Type B pancreatic cell (in vitro differentiated cells): ENCODE results near the gene SLC14A1. TPM values are rescaled to one million over a fixed set of nuclear protein-coding genes. Genes with fewer than 3 reads are reported as not detected.

ENCODE experiments used
- DNase-seq: peaks from one replicate; pipeline ENCODE4 v3.0.0; 2021; ENCODE audit warnings: mixed read lengths; ENCODE audit not compliant: unreplicated experiment; ENCODE audit errors: extremely low spot score
- H3K27ac Mint-ChIP-seq: 2 replicates; pipeline ENCODE4 v1.8.0; 2021; ENCODE audit warnings: mild to moderate bottlenecking, mixed read lengths
- H3K27me3 Mint-ChIP-seq: 2 replicates; pipeline ENCODE4 v1.8.0; 2021; ENCODE audit warnings: mixed read lengths
- H3K36me3 Mint-ChIP-seq: 2 replicates; pipeline ENCODE4 v1.8.0; 2021; ENCODE audit warnings: mixed read lengths
- H3K4me1 Mint-ChIP-seq: one replicate; pipeline ENCODE4 v1.8.0; 2021; ENCODE audit warnings: mixed read lengths; ENCODE audit not compliant: unreplicated experiment
- H3K4me3 Mint-ChIP-seq: 2 replicates; pipeline ENCODE4 v1.8.0; 2021; ENCODE audit warnings: mild to moderate bottlenecking, mixed read lengths
- H3K9me3 Mint-ChIP-seq: 2 replicates; pipeline ENCODE4 v1.8.0; 2021; ENCODE audit warnings: mixed read lengths
- total RNA-seq: library from RNA; stranded (reverse); gene quantifications from 2 replicates; pipeline ENCODE4 v1.2.1, GENCODE V29; 2021; ENCODE audit warnings: low replicate concordance
- TF ChIP-seq, protein P1 (sequence below): fragments of 200-600 bp; sonication (generic); conservative IDR thresholded peaks from 2 replicates; pipeline ENCODE4 v1.5.0; 2021; ENCODE audit warnings: antibody characterized with exemption, mild to moderate bottlenecking

Gene SLC14A1
- total RNA-seq, 1 donor from 2014 or later, result 2.4 TPM

DNA sequence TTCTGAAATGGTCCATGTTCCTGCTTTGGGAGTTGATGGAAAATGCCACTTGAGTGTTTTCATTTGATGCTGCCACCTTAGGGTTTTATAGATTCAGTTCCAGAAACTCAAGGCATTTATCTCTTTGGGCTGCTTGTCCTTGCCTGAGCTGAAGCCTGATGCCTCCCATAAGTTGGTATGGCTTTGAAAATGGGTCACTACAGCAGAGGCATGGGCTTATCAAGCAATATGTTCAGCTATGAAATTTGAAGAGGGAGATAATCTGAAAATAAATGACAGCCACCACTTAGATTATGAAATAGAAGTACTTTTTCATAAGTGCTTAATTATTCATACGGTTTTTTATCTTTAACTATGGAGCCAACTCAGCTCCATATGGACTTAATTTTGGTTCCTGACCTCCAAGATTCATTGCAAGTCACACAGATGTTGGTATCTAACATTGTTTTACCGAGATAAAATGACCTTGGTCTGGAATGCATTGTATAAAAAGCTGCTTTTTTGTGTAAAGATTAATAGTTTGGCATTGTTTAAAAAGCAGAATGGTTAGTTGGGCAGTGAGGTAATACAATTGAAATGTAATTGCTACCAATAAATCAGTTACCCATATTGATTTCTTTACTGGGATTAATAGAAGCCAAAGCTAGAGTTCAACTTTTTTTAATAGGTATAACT is 4.5 kb downstream of the SLC14A1 start:
- Mint-ChIP-seq H3K4me3 (no peak overlapping the region), H3K4me1 (peaks cover 8% of the 10 kb centered on the region)
- TF ChIP-seq, protein P1, sequence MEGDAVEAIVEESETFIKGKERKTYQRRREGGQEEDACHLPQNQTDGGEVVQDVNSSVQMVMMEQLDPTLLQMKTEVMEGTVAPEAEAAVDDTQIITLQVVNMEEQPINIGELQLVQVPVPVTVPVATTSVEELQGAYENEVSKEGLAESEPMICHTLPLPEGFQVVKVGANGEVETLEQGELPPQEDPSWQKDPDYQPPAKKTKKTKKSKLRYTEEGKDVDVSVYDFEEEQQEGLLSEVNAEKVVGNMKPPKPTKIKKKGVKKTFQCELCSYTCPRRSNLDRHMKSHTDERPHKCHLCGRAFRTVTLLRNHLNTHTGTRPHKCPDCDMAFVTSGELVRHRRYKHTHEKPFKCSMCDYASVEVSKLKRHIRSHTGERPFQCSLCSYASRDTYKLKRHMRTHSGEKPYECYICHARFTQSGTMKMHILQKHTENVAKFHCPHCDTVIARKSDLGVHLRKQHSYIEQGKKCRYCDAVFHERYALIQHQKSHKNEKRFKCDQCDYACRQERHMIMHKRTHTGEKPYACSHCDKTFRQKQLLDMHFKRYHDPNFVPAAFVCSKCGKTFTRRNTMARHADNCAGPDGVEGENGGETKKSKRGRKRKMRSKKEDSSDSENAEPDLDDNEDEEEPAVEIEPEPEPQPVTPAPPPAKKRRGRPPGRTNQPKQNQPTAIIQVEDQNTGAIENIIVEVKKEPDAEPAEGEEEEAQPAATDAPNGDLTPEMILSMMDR, result no peak

DNA sequence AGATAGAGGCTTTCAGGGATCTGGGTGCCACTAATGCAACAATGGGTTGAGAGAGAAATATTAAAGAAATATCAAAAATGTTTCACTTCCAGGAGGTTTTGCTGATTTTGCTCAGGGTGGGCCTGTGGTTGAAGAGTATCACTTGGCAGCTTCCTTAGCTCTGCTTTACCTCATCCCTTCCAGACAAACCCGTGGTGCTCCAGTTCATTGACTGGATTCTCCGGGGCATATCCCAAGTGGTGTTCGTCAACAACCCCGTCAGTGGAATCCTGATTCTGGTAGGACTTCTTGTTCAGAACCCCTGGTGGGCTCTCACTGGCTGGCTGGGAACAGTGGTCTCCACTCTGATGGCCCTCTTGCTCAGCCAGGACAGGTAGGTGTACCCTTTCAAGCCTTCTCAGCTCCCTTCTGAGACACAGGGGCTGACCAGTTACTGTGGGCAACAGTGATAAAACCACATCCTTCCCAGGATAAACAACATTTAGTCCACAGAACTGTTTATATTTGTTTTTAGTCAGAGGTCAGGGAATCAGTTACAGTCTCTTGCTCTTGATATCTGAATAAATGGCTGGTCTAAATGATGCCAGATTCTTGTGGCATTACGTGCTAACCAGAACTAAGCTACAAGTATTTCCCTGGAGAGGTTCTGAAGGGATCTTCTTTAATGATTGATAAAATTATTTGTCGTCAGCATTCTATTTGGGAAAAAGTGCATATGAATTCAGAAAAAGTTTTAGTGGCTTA is 7.0 kb downstream of the SLC14A1 start:
- Mint-ChIP-seq H3K4me1 (peaks cover 8% of the 10 kb centered on the region), H3K27me3 (no peaks in the 10 kb centered on the region)

More for the DNA sequence above, 4.5 kb downstream of the SLC14A1 start:
- H3K9me3 Mint-ChIP-seq, result no peaks in the 10 kb centered on the region
- peaks cover 10% of the 10 kb centered on the region for H3K27me3 Mint-ChIP-seq
- DNase-seq, result no peak
- H3K36me3 Mint-ChIP-seq, result no peaks in the 10 kb centered on the region
- no peak overlapping the region for H3K27ac Mint-ChIP-seq

DNA sequence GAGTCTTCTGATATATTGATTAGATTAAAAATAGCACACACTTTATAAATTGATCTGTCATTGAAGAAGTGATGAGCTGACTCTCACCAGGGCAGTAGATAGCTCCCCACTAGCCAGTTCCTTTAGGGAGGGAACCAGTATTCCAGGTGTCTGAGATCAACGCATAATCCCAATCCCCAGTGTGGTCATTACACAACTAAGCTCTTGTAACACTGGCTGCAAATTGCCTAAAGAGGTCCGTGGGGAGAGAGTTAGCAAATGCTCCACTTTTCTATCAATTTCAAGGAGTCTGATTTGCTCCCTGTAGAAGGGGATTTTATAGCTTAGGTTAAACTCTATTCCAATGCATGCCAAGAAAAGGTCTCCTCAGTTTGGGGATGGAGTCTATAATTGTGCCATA is 7.7 kb downstream of the SLC14A1 start:
- Mint-ChIP-seq H3K9me3 (no peaks in the 10 kb centered on the region), H3K4me3 (no peak overlapping the region), H3K27ac (no peak overlapping the region), H3K4me1 (peaks cover 8% of the 10 kb centered on the region), H3K27me3 (no peaks in the 10 kb centered on the region), H3K36me3 (no peaks in the 10 kb centered on the region)
- TF ChIP-seq, protein P1, result no peak
- no peak for DNase-seq

More for the DNA sequence above, 7.0 kb downstream of the SLC14A1 start:
- DNase-seq, result no peak
- Mint-ChIP-seq H3K36me3 (no peaks in the 10 kb centered on the region), H3K27ac (no peak overlapping the region), H3K9me3 (no peaks in the 10 kb centered on the region), H3K4me3 (no peak overlapping the region)
- TF ChIP-seq, protein P1, result no peak

DNA sequence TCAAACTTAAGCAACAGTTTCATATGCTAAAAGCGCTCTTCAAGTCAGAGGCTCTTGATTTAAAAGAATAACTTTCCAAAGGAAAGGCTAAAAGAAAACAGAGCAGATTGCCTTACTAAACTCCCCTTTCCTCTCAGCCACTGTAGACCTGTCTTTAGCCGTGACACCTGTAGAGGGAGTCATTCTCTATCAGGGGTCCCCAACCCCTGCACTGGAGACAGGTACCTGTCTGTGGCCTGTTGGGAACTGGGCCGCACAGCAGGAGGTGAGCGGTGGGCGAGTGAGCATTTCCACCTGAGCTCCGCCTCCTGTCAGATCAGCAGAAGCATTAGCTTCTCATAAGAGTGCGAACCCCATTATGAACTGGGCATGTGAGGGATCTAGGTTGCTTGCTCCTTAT is 9.6 kb downstream of the SLC14A1 start:
- Mint-ChIP-seq H3K9me3 (no peaks in the 10 kb centered on the region), H3K27me3 (no peaks in the 10 kb centered on the region), H3K27ac (no peak overlapping the region), H3K4me3 (no peak overlapping the region), H3K36me3 (no peaks in the 10 kb centered on the region), H3K4me1 (peaks cover 3% of the 10 kb centered on the region)
- TF ChIP-seq, protein P1, result no peak
- DNase-seq, result no peak

GRCh38 chr18:45734505-45734904 is 10.5 kb downstream of the SLC14A1 start:
- H3K27me3 Mint-ChIP-seq, result no peaks in the 10 kb centered on the region
- H3K4me1 Mint-ChIP-seq, result no peaks in the 10 kb centered on the region
- H3K4me3 Mint-ChIP-seq, result no peak overlapping the region
- TF ChIP-seq, protein P1, result no peak
- no peaks in the 10 kb centered on the region for H3K9me3 Mint-ChIP-seq
- no peak for DNase-seq
- H3K27ac Mint-ChIP-seq, result no peak overlapping the region
- H3K36me3 Mint-ChIP-seq, result no peaks in the 10 kb centered on the region
